ENCODE data around the gene GMEB1. TPM values are rescaled to one million over a fixed set of nuclear protein-coding genes. Genes with fewer than 3 reads are reported as not detected.

Gene GMEB1
- total RNA-seq, 2 donors from 2014 or later = 14.0 to 14.9 TPM

DNA sequence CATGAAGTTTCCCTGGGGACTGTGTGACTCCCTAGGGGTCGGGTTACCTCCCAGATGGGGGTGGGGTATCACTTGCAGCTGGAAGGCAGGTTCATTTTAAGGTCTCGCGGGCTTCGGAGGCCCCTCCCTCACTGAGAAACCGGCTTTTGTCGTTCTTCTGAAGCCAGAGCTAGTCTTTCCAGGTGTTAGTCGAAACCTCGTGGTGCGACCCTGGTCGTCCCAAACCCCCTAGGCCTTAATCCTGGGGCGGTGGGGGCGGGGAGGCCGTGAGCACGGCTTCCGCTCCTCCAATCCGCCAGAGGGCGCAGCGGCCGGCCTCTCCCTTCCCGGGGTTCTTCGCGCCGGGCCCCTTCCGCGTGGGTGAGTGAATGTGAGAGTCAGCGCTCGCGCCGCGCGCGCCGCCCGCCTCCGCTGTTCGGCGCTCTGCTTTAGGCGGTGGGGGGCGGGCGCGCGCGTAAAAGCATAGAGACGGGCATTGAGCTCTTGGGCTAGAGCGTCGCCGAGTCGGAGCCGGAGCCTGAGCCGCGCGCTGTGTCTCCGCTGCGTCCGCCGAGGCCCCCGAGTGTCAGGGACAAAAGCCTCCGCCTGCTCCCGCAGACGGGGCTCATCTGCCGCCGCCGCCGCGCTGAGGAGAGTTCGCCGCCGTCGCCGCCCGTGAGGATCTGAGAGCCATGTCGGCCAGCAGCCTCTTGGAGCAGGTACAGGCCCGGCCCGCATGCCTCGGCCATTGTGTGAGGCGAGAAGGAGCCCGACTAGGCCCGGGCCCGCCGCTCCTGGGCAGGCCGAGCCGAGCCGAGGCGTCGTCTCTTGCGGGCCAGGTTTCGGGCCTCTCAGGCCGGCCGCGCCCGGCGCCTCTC is 68.1 kb downstream of the GMEB1 start, which contains the start of gene YTHDF2:
Gene YTHDF2, plus strand, starts transcription at position 491 of the 857 bp plus-strand sequence. Its CDS starts 181 bp downstream, at position 672.
- intact Hi-C loops (cut with DNase I) = loop anchor here (5.0 kb wide), 1 partner anchor 94 kb away; the partner anchor contains the start of gene TAF12
- Histone ChIP-seq H3K27me3 (no peaks in the 10 kb centered on the region), H3K4me3 (peak within 1 kb of the TSS; percentile 79), H3K9me3 (no peaks in the 10 kb centered on the region), H3K27ac (peak within 1 kb of the TSS; percentile 95), H3K36me3 (no peaks in the 10 kb centered on the region), H3K9ac (ENCODE audit: low read depth in 2 of 2, low read length in 2 of 2) (peak within 1 kb of the TSS; percentile 85 to 99), H3K4me1 (peaks cover 9% of the 10 kb centered on the region)
- TF ChIP-seq, protein P1, sequence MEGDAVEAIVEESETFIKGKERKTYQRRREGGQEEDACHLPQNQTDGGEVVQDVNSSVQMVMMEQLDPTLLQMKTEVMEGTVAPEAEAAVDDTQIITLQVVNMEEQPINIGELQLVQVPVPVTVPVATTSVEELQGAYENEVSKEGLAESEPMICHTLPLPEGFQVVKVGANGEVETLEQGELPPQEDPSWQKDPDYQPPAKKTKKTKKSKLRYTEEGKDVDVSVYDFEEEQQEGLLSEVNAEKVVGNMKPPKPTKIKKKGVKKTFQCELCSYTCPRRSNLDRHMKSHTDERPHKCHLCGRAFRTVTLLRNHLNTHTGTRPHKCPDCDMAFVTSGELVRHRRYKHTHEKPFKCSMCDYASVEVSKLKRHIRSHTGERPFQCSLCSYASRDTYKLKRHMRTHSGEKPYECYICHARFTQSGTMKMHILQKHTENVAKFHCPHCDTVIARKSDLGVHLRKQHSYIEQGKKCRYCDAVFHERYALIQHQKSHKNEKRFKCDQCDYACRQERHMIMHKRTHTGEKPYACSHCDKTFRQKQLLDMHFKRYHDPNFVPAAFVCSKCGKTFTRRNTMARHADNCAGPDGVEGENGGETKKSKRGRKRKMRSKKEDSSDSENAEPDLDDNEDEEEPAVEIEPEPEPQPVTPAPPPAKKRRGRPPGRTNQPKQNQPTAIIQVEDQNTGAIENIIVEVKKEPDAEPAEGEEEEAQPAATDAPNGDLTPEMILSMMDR (IDR thresholded peaks at IDR 0.05) = peak; percentile 89
- peak; percentile 97 for DNase-seq

DNA sequence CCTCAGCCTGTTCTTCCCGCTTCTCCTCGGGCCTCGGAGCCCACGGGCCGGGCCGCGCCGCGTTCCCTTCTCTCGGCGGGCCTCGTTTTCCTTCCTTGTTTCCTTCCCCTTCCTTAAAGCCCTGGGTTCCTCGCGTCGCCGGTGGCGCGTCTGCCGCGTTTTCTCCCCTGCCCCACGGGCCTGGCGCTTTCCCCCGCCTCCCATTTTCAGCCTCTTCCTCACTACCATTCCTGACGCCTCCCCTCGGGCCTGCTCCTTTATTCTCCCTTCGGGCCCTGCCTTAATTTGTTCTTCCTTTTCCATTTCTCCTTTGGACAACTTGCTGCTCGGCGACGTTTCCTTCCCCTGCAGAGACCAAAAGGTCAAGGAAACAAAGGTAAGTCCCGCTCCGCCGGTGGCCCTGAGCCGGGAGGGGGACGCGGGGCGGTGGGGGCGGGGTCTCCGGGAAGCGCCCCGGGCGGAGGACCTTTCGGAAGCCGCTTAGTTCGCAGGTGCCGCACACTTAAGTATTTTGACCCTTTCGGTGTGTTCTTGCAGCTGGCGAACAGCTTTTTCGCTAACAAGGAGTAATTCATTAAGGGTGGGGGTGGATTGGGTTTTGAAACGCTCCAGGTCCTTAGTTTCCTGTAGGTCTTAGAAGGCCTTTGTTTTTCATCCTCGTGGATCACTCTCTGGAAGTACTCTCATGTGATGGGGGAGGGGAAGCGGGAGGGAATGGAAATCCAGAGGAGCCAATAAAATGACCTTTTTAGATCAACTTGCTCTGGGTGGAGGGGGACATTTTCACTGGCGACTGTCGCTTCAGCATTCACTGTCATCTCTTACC is 68.9 kb downstream of the GMEB1 start:
- peak; percentile 59 for DNase-seq
- Histone ChIP-seq H3K27me3 (no peaks in the 10 kb centered on the region), H3K4me1 (peaks cover 9% of the 10 kb centered on the region), H3K36me3 (peaks cover 3% of the 10 kb centered on the region), H3K27ac (peak overlapping the region; percentile 95), H3K4me3 (peak overlapping the region; percentile 79), H3K9me3 (no peaks in the 10 kb centered on the region), H3K9ac (ENCODE audit: low read depth in 2 of 2, low read length in 2 of 2) (peak overlapping the region; percentile 85 to 99)
- TF ChIP-seq, protein P1 (IDR thresholded peaks at IDR 0.05) = no peak
- intact Hi-C loops (cut with DNase I) = loop anchor here (5.0 kb wide), 1 partner anchor 95 kb away; the partner anchor contains the start of gene TAF12

DNA sequence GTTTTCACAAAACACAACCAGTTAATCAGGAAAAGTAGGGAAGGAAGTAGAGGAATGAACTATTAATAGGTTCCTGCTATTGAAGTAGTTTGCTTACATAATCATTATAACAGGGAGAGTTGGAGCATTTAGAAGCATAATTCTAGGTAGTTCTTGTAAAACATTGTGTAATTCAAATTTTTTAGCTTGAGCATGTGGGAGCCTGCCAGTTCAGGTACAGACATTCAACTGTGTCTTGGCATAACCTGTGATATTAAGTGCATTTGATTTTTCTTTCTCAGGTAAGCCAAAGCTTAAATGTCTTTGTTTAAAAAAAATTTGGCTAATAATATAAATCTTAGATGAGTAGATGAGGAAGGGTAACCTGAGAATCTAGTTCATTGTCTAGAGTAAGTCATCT is 71.5 kb downstream of the GMEB1 start:
- intact Hi-C loops (cut with DNase I) = no loop called here
- Histone ChIP-seq H3K27ac (no peak overlapping the region), H3K4me3 (no peak overlapping the region), H3K9me3 (no peaks in the 10 kb centered on the region), H3K27me3 (no peaks in the 10 kb centered on the region), H3K9ac (ENCODE audit: low read depth in 2 of 2, low read length in 2 of 2) (no peak overlapping the region), H3K4me1 (peaks cover 9% of the 10 kb centered on the region), H3K36me3 (peaks cover 7% of the 10 kb centered on the region)
- DNase-seq = no peak
- TF ChIP-seq, protein P1 (IDR thresholded peaks at IDR 0.05) = no peak

DNA sequence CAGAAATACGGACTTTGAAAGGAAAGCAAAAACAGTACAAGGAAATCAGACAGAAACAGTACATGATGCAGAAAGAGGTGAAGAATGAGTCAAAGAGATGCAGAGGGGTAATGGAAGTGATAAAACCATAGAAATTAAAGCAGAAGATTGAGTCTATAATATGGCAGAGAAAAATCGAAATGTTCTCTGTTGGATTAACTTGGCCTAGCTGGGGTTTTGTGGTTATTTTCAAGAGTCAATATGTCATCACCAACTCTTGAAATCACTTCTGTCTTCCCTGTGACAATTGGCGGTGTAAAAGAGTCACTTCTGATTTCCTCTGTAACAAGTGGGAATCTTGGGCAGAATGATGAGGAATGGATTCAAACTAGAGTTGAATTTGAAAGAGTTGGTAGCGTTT is 75.6 kb downstream of the GMEB1 start:
- Histone ChIP-seq H3K4me3 (no peak overlapping the region), H3K9me3 (no peaks in the 10 kb centered on the region), H3K27me3 (no peaks in the 10 kb centered on the region), H3K9ac (ENCODE audit: low read depth in 2 of 2, low read length in 2 of 2) (no peak overlapping the region), H3K27ac (no peak overlapping the region), H3K36me3 (peaks cover 7% of the 10 kb centered on the region), H3K4me1 (peaks cover 8% of the 10 kb centered on the region)
- no peak for DNase-seq
- intact Hi-C loops (cut with DNase I) = no loop called here
- TF ChIP-seq, protein P1 (IDR thresholded peaks at IDR 0.05) = no peak

DNA sequence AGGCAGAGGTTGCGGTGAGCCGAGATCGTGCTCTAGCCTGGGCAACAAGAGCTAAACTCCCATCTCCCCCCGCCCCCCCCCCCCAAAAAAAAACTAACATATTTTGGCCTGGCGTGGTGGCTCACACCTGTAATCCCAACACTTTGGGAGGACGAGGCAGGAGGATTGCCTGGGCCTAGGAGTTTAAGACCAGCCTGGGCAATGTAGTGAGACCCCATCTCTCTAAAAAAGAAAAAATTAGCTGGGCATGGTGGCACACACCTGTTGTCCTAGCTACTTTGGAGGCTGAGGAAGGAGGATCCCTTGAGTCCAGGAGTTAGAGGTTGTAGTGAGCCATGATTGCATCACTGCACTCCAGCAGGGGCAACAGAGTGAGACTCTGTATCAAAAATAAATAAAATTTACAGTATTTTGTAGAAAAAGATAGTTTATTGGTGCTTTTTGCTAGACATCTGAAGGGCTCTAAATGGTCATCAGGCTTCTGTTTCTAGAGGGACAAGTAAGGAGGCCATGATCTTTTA is 77.1 kb downstream of the GMEB1 start:
- TF ChIP-seq, protein P1 (IDR thresholded peaks at IDR 0.05) = no peak
- Histone ChIP-seq H3K9me3 (no peaks in the 10 kb centered on the region), H3K4me1 (peaks cover 9% of the 10 kb centered on the region), H3K9ac (ENCODE audit: low read depth in 2 of 2, low read length in 2 of 2) (no peak overlapping the region), H3K4me3 (no peak overlapping the region), H3K36me3 (peaks cover 7% of the 10 kb centered on the region), H3K27ac (no peak overlapping the region), H3K27me3 (no peaks in the 10 kb centered on the region)
- DNase-seq = no peak
- intact Hi-C loops (cut with DNase I) = no loop called here
